Pulmonary artery endothelial cell (primary cell): Measurements from ENCODE around the gene REPS2. TPM values are rescaled to one million over a fixed set of nuclear protein-coding genes. Genes with fewer than 3 reads are reported as not detected.

Experiments
- DNase-seq: peaks from one replicate; pipeline ENCODE4 v3.0.0-alpha.2; 2011; ENCODE audit warnings: low read depth, low spot score
- total RNA-seq: library from RNA; depleted of rRNA; stranded (reverse); fragments of >200 nt; gene quantifications from 2 replicates; pipeline ENCODE4 v1.2.3, GENCODE V29; 2014

REPS2 gene
- total RNA-seq, 1 donor from 2014 or later: 3.4 TPM

GRCh38 chrX:17000751-17001150 is 54.3 kb downstream of the REPS2 start:
- no peak for DNase-seq

GRCh38 chrX:17005712-17006368 is 59.4 kb downstream of the REPS2 start:
- no peak for DNase-seq

- no peak for DNase-seq
Observed at GRCh38 chrX:17007134-17007768, 60.8 kb downstream of the REPS2 start.

- peak; percentile 5 for DNase-seq
Observed at GRCh38 chrX:17009856-17010625, 63.6 kb downstream of the REPS2 start.

- DNase-seq: no peak
Observed at GRCh38 chrX:17012465-17012864, 66.0 kb downstream of the REPS2 start.

- no peak for DNase-seq
Observed at GRCh38 chrX:17014216-17014615, 67.8 kb downstream of the REPS2 start.

GRCh38 chrX:17017134-17017533 is 70.7 kb downstream of the REPS2 start:
- no peak for DNase-seq

GRCh38 chrX:17020356-17020755 is 73.9 kb downstream of the REPS2 start:
- DNase-seq: no peak

GRCh38 chrX:17020851-17021821 is 74.7 kb downstream of the REPS2 start:
- DNase-seq: no peak

- no peak for DNase-seq
Observed at GRCh38 chrX:17021851-17022604, 75.6 kb downstream of the REPS2 start.

GRCh38 chrX:17023661-17024060 is 77.2 kb downstream of the REPS2 start:
- no peak for DNase-seq

GRCh38 chrX:17024886-17025285 is 78.4 kb downstream of the REPS2 start:
- DNase-seq: no peak

- no peak for DNase-seq
Observed at GRCh38 chrX:17025621-17026302, 79.3 kb downstream of the REPS2 start.

GRCh38 chrX:17027931-17028330 is 81.5 kb downstream of the REPS2 start:
- DNase-seq: no peak

- DNase-seq: no peak
Observed at GRCh38 chrX:17028356-17028755, 81.9 kb downstream of the REPS2 start.

GRCh38 chrX:17030092-17030491 is 83.6 kb downstream of the REPS2 start:
- no peak for DNase-seq

GRCh38 chrX:17030580-17031270 is 84.3 kb downstream of the REPS2 start:
- DNase-seq: no peak

GRCh38 chrX:17031827-17032226 is 85.4 kb downstream of the REPS2 start:
- DNase-seq: no peak

- no peak for DNase-seq
Observed at GRCh38 chrX:17032351-17032750, 85.9 kb downstream of the REPS2 start.
